Retinal pigment epithelial cell (primary cell): ENCODE results near the gene GRAMD1B.
A peak's percentile ranks its signal among the peaks of the same experiment; 100 is the strongest.

Experiments used
- DNase-seq: peaks from one replicate; pipeline ENCODE4 v3.0.0-alpha.2; 2010; ENCODE audit warnings: low read depth
- H3K4me3 ChIP-seq: 2 replicates; pipeline ENCODE4 v1.5.1; 2011; ENCODE audit warnings: mild to moderate bottlenecking, low read length, control low read depth, moderate library complexity
- TF ChIP-seq, protein P1 (sequence below): conservative IDR thresholded peaks from 2 replicates; pipeline ENCODE4 v1.5.1; 2011; ENCODE audit warnings: low read depth, low read length, control low read depth, inconsistent platforms

GRAMD1B gene

DNA sequence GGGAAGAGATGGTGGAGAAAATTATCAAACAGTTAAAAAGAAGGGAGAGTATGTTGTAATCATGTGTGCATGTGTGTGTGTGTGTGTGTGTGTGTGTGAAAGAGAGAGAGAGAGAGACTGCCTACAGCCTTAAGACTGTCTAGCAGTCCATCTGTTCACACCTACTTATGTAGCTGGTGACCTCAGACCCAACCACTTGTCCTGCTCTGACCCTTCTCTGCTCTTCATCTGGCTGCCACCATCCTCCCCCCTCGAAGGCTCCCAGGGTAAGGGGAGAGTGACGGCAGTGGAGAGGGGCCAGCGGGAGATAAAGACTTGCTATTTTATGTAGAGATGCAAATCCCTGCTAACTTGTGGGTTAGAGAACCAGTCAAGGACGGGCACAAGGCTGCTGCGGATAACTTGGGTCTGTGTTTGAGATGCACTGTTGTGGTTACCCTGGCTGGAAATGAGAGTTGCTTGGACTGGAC lies 24.9 kb upstream of the GRAMD1B start:
- DNase-seq = no peak
- TF ChIP-seq, protein P1, sequence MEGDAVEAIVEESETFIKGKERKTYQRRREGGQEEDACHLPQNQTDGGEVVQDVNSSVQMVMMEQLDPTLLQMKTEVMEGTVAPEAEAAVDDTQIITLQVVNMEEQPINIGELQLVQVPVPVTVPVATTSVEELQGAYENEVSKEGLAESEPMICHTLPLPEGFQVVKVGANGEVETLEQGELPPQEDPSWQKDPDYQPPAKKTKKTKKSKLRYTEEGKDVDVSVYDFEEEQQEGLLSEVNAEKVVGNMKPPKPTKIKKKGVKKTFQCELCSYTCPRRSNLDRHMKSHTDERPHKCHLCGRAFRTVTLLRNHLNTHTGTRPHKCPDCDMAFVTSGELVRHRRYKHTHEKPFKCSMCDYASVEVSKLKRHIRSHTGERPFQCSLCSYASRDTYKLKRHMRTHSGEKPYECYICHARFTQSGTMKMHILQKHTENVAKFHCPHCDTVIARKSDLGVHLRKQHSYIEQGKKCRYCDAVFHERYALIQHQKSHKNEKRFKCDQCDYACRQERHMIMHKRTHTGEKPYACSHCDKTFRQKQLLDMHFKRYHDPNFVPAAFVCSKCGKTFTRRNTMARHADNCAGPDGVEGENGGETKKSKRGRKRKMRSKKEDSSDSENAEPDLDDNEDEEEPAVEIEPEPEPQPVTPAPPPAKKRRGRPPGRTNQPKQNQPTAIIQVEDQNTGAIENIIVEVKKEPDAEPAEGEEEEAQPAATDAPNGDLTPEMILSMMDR = no peak
- H3K4me3 ChIP-seq = no peak overlapping the region

DNA sequence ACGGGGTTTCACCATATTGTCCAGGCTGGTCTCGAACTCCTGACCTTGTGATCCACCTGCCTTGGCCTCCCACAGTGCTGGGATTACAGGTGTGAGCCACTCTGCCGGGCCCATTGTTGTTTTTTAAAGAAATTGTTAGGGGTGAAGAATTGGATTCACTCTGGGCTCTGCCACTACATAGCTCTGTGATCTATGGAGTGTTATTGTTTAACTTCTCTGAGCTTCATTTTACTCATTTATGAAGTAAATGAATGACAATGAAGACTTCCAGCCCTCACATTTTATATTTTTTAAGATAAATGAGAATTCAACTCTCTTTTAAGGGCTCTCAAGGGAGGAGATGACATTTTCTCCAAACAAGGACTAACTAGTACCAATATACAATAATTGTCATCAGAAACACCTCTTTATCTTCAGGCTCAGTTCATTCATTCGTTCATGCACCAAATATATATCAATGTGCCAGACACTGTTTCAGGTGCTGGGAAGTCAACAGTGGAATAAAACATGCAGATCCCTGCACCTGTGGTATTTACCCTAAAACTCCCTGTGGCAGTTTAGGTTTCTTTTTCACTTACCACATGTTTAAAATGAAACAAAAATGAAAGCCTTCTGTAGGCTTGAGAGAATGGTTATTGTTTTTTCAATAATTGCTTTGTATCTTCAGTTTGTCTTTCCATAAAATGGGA lies 23.5 kb upstream of the GRAMD1B start:
- TF ChIP-seq, protein P1 = no peak

DNA sequence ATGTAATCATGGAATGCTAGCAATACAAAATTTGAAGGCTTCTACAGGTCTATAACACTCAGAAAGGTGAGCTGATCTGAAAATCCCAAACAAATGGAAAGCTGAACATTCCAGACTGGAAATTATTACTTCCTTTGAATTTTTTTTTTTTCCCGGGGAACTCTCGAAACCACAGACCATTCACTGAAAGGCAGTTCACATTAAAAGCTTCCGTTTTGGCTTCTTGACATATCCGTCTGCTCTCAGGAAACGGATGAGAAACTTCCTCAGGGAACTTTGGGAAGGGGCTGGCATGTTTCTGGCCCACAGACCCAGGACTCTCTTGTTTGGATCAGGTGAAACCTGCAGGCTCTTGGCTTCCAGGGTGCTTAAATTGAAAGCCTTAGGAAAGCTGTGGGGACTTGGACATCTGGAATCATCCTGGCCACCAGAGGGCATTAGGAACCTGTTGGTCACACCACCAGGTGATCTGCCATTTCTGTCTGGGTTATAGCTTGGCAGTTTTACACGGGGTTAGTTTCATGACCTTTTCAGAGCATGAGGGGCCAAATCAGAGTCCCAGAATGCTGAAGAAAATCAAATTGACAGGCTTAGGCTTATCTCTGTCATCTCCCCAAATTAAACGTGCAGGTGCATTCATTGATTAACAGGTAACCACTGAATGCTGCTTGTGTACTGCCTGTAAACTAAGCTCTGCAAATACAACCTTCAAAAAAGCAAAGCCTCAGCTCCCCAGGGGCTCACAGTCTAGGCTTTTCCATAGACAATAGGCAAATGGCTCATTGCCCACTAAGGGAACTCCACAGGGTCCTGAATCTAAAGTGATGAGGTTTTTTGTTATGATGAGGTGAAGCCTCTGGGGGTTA lies 22.7 kb upstream of the GRAMD1B start:
- DNase-seq = peak; percentile 49
- H3K4me3 ChIP-seq = no peak overlapping the region
- TF ChIP-seq, protein P1 = peak; percentile 85

More for the DNA sequence above, 23.5 kb upstream of the GRAMD1B start:
- no peak for DNase-seq
- no peak overlapping the region for H3K4me3 ChIP-seq

DNA sequence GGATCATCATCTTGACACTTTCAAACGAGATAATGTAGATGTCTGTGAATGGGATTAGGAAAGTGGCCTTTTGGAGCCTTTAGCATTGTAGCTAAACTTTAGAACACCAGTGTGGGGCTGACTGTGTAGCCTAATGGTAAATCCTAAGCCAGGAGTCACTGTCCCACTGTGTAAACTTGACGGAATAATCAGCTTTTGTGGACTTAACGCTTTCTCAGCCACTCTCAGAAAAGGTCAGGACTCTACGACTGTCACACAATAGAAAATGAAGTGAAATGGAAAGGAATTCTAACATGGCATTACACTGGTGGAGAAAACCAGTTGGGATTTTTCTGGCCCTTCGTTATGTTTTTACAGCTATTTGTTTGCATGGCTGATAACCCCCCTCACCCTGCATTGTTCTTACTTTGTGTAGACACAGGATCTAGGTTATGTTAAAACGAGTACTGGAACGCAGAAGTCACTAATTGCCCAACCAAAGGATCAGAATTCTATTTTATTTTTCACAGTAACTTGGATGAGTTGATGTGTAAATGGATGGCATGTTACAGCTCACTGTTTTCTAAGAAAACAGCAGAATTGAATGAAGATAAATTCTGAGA lies 22.0 kb upstream of the GRAMD1B start:
- DNase-seq = no peak
- H3K4me3 ChIP-seq = no peak overlapping the region
- TF ChIP-seq, protein P1 = no peak

DNA sequence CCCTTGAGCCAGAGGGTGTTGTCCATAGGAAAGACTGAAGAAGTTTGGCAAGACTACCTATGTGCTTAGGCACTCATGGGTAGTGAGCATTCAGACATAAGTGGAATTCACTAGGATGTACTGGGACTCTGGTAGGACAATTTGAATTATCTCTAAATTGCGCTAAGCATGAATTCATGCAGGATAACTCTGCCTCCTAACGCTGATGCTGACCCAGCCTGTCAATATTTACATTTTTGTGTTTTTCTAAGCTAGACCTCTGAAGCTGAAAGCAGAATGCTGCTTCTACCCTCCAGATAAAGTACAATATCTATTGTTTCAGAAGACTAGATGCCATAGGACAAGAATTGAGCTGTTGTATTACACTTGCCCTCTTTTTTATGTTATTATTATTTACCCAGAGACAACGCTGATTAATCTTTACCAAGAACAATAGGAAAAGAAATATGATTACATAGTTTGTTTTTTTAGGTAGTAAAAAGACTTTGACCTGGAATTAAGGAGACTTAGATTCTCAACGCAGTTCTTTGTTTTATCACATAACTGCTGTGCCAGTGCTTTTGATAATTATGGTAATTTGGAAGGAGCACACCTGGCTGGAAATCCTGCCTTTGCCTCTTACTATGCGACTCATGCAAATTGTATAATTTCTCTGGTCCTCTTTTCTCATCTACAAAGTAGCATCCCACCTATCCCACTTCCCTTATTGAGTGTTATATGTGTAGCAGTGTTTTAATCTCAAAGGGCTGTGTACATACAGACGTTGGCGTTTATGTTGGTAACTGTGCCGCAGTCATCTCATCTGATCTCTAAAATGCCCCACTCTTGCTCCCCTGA lies 21.2 kb upstream of the GRAMD1B start:
- no peak for DNase-seq
- H3K4me3 ChIP-seq = no peak overlapping the region
- TF ChIP-seq, protein P1 = no peak

DNA sequence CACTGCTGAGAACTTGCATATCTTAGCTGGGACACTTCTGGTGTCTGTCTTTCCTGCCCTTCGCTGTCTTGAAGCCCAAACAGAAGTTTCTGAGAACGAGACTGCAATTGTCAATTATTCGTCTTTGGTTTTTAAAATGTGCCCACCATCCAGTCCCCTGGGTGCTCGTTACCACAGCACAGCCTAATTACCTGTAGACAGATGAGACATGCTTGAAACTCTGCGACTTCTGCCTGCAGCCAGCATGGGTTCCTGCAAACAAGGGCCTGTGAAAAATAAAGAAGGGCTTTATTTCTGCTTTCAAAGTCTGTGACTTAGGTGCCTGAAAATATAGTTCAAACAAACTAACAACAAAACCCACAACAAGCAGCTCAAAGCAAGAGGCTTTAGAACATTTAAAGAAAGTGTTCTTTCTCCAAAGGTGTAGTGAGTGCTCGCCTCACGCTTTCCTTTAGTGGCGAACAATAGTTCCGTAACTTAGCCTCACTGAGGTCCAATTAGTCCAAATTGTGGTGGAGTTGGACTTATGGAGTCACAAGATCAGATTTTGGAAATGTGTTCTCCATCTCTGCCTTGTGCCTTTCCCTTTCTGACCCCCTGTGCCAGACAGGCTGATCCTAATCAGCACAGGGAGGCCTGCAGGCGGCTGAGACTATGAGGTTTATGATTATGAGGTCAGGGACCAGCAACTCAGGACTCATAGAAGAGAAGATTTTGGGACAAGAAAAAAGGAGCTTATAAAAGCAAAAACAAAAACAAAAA lies 20.4 kb upstream of the GRAMD1B start:
- no peak overlapping the region for H3K4me3 ChIP-seq
- TF ChIP-seq, protein P1 = no peak
- no peak for DNase-seq
